ENCODE results near the gene EPAS1. TPM values are rescaled to one million over a fixed set of nuclear protein-coding genes. Genes with fewer than 3 reads are reported as not detected.

EPAS1 gene
- total RNA-seq, 1 experiment from 2014 or later, result 127 TPM

DNA sequence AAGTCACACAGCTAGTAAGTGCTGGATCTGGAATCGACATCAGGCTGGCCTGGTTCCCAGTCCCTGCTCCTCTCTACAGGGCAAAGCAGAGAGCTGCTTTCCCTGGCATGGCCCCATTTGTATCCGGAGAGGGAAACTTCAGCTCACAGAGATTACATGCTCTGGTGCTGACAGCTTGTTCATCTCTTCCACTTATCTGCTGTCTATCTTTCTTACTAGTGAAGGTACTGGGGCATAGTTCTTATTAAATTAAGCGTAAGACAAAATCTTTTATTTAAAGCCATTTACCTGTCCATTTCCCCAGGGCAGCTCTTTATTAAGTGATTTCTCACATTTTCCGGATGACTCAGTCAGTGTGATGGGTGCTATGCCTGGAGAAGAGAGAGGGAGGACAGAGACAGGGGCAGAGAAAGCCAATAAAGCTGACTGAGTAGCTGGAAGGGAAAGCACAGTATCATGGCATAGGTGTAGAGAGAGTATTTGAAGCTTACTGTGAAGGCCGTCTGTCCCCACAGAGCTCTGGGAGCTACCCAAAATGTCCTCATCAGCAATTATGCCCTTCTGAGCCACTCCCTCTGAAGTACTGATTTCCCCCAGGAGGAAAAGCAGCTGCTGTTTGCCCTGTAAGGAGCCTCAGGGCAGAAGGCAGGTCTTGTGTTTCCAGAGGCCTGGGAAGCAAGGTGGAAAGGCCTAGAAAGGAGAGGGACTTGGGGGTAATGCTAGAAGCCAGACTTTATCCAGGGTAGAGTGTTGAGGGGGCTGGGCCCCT lies 44.1 kb upstream of the EPAS1 start:
- peak; percentile 24 to 85 for DNase-seq
- POLR2A ChIA-PET (ENCODE audit: unreplicated experiment), result interaction anchor here (0.7 kb wide), 1 partner anchor 155 kb away, joined by 3 read pairs; no protein-coding TSS in a partner anchor
- Histone ChIP-seq H3K4me2 (peak overlapping the region; percentile 44), H3K9me3 (ENCODE audit: insufficient read depth, low read depth) (no peaks in the 10 kb centered on the region), H2AFZ (no peak overlapping the region), H3K36me3 (ENCODE audit: low read depth) (no peaks in the 10 kb centered on the region), H3K4me3 (no peak overlapping the region), H3K4me1 (replicated peaks; ENCODE audit: insufficient read depth) (peaks cover 28% of the 10 kb centered on the region), H3F3A (ENCODE audit: insufficient read depth, low read depth) (peaks cover 22% of the 10 kb centered on the region; the same call in 1 of the 2 replicates), H3K9me2 (ENCODE audit: insufficient read depth) (no peaks in the 10 kb centered on the region), H3K79me2 (ENCODE audit: low read depth) (no peaks in the 10 kb centered on the region), H3K27me3 (ENCODE audit: insufficient read depth, low read depth) (no peaks in the 10 kb centered on the region), H3K27ac (peak overlapping the region; percentile 42), H4K20me1 (ENCODE audit: insufficient read depth) (no peaks in the 10 kb centered on the region)
- CTCF ChIA-PET, result interaction anchor here (0.6 kb wide), 1 partner anchor 598 kb away, joined by 5 read pairs; no protein-coding TSS in a partner anchor
- BruUV-seq (replicated peaks), result no TSS peak
- intact Hi-C loops (cut with micrococcal nuclease; ENCODE audit: unreplicated experiment), result no loop called here
- TF ChIP-seq, protein P1, sequence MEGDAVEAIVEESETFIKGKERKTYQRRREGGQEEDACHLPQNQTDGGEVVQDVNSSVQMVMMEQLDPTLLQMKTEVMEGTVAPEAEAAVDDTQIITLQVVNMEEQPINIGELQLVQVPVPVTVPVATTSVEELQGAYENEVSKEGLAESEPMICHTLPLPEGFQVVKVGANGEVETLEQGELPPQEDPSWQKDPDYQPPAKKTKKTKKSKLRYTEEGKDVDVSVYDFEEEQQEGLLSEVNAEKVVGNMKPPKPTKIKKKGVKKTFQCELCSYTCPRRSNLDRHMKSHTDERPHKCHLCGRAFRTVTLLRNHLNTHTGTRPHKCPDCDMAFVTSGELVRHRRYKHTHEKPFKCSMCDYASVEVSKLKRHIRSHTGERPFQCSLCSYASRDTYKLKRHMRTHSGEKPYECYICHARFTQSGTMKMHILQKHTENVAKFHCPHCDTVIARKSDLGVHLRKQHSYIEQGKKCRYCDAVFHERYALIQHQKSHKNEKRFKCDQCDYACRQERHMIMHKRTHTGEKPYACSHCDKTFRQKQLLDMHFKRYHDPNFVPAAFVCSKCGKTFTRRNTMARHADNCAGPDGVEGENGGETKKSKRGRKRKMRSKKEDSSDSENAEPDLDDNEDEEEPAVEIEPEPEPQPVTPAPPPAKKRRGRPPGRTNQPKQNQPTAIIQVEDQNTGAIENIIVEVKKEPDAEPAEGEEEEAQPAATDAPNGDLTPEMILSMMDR (conservative IDR thresholded peaks at IDR 0.05), result no peak
- TF ChIP-seq EZH2 (IDR thresholded peaks at IDR 0.05; ENCODE audit: low read depth), result no peak

DNA sequence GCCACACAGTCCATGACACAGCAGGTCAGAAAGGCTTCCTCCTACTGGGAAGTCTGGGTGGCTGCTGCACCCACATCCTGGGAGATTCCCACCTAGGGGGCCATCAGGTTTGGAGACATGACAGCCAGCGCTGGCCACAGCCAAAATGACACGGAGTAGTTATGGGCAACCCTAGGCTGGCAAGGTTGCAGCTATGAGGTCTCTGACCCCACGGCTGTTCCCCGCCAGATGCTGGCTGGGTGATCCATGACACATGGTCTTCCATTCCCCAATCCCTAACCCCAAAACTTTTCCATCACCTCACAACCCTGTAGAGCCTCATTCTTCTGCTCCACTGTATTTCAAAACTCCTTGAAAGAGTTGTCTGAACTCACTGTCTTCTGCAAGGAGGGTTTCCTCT lies 42.7 kb upstream of the EPAS1 start:
- intact Hi-C loops (cut with micrococcal nuclease; ENCODE audit: unreplicated experiment), result no loop called here
- Histone ChIP-seq H3K27me3 (ENCODE audit: insufficient read depth, low read depth) (no peaks in the 10 kb centered on the region), H2AFZ (no peak overlapping the region), H3K4me1 (replicated peaks; ENCODE audit: insufficient read depth) (peaks cover 28% of the 10 kb centered on the region), H3K9me2 (ENCODE audit: insufficient read depth) (no peaks in the 10 kb centered on the region), H3K79me2 (ENCODE audit: low read depth) (no peaks in the 10 kb centered on the region), H3K4me2 (no peak overlapping the region), H3K4me3 (no peak overlapping the region), H3F3A (ENCODE audit: insufficient read depth, low read depth) (peaks cover 22% of the 10 kb centered on the region; the same call in 1 of the 2 replicates), H4K20me1 (ENCODE audit: insufficient read depth) (no peaks in the 10 kb centered on the region), H3K36me3 (ENCODE audit: low read depth) (no peaks in the 10 kb centered on the region), H3K27ac (no peak overlapping the region), H3K9me3 (ENCODE audit: insufficient read depth, low read depth) (no peaks in the 10 kb centered on the region)
- no TSS peak for BruUV-seq (replicated peaks)
- ChIA-PET CTCF (interaction anchor here (0.7 kb wide), 1 partner anchor 862 kb away, joined by 4 read pairs; no protein-coding TSS in a partner anchor), POLR2A (ENCODE audit: unreplicated experiment) (interaction anchor here (0.7 kb wide), 1 partner anchor 41 kb away, joined by 4 read pairs; no protein-coding TSS in a partner anchor)
- DNase-seq, result no peak
- TF ChIP-seq EZH2 (IDR thresholded peaks at IDR 0.05; ENCODE audit: low read depth), result no peak
- TF ChIP-seq, protein P1 (conservative IDR thresholded peaks at IDR 0.05), result no peak

DNA sequence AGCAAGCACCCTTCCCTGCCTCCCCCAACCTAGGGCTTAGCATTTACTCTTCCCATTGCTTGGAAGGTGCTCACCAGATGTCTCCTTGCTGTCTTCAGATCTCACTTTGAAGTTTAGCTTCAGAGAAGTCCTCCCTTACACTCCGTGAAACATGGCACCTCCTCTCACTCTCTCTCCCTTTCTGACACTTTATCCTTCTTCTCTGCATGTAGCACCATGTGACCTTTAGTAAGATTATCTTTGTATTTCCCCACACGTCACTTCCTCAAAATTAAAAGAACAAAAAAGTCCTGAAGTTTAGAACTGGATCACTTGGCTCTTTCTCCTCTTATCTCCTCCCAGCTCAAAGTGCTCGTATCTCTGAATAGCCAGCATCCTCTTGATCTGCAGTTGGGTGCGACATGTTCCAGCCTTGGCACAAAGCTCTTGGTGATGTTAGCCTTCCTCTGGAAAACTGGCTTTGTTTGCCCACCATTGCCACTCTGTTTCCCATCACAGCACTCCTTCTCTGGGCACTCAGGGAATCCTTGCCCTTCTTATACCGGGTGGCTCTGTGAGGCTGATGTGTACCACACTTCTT lies 40.6 kb upstream of the EPAS1 start:
- H3K9me2 ChIP-seq (ENCODE audit: insufficient read depth), result no peaks in the 10 kb centered on the region
- no peak overlapping the region for H2AFZ ChIP-seq
- CTCF ChIA-PET, result no interaction called here
- H3K27me3 ChIP-seq (ENCODE audit: insufficient read depth, low read depth), result no peaks in the 10 kb centered on the region
- H3K79me2 ChIP-seq (ENCODE audit: low read depth), result no peaks in the 10 kb centered on the region
- H3K36me3 ChIP-seq (ENCODE audit: low read depth), result no peaks in the 10 kb centered on the region
- TF ChIP-seq EZH2 (IDR thresholded peaks at IDR 0.05; ENCODE audit: low read depth), result no peak
- H4K20me1 ChIP-seq (ENCODE audit: insufficient read depth), result no peaks in the 10 kb centered on the region
- no peak for DNase-seq
- H3K27ac ChIP-seq, result no peak overlapping the region
- H3K4me2 ChIP-seq, result no peak overlapping the region
- peaks cover 22% of the 10 kb centered on the region; the same call in 1 of the 2 replicates for H3F3A ChIP-seq (ENCODE audit: insufficient read depth, low read depth)
- H3K4me3 ChIP-seq, result no peak overlapping the region
- intact Hi-C loops (cut with micrococcal nuclease; ENCODE audit: unreplicated experiment), result no loop called here
- no peaks in the 10 kb centered on the region for H3K9me3 ChIP-seq (ENCODE audit: insufficient read depth, low read depth)
- peaks cover 23% of the 10 kb centered on the region for H3K4me1 ChIP-seq (replicated peaks; ENCODE audit: insufficient read depth)
- no TSS peak for BruUV-seq (replicated peaks)
- POLR2A ChIA-PET (ENCODE audit: unreplicated experiment), result no interaction called here

Data from PC-9 (cell line).